ENCODE data around the gene IRX1.

- TF ChIP-seq FOXM1 (IDR thresholded peaks at IDR 0.05; ENCODE audit: low read depth) = no peak
- TF ChIP-seq ELF1 (IDR thresholded peaks at IDR 0.05) = no peak
- TF ChIP-seq EP300 (IDR thresholded peaks at IDR 0.05; ENCODE audit: borderline replicate concordance in 1 of 2, low read depth in 1 of 2, low read length in 1 of 2) = no peak
- TF ChIP-seq, protein P1, sequence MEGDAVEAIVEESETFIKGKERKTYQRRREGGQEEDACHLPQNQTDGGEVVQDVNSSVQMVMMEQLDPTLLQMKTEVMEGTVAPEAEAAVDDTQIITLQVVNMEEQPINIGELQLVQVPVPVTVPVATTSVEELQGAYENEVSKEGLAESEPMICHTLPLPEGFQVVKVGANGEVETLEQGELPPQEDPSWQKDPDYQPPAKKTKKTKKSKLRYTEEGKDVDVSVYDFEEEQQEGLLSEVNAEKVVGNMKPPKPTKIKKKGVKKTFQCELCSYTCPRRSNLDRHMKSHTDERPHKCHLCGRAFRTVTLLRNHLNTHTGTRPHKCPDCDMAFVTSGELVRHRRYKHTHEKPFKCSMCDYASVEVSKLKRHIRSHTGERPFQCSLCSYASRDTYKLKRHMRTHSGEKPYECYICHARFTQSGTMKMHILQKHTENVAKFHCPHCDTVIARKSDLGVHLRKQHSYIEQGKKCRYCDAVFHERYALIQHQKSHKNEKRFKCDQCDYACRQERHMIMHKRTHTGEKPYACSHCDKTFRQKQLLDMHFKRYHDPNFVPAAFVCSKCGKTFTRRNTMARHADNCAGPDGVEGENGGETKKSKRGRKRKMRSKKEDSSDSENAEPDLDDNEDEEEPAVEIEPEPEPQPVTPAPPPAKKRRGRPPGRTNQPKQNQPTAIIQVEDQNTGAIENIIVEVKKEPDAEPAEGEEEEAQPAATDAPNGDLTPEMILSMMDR (IDR thresholded peaks at IDR 0.05) = no peak
- TF ChIP-seq YY1 (IDR thresholded peaks at IDR 0.05; ENCODE audit: low read depth) = no peak
- TF ChIP-seq, protein P2, sequence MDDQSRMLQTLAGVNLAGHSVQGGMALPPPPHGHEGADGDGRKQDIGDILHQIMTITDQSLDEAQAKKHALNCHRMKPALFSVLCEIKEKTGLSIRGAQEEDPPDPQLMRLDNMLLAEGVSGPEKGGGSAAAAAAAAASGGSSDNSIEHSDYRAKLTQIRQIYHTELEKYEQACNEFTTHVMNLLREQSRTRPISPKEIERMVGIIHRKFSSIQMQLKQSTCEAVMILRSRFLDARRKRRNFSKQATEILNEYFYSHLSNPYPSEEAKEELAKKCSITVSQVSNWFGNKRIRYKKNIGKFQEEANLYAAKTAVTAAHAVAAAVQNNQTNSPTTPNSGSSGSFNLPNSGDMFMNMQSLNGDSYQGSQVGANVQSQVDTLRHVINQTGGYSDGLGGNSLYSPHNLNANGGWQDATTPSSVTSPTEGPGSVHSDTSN (IDR thresholded peaks at IDR 0.05) = no peak
- TF ChIP-seq, protein P3, sequence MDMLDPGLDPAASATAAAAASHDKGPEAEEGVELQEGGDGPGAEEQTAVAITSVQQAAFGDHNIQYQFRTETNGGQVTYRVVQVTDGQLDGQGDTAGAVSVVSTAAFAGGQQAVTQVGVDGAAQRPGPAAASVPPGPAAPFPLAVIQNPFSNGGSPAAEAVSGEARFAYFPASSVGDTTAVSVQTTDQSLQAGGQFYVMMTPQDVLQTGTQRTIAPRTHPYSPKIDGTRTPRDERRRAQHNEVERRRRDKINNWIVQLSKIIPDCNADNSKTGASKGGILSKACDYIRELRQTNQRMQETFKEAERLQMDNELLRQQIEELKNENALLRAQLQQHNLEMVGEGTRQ (IDR thresholded peaks at IDR 0.05; ENCODE audit: borderline replicate concordance, low read depth, low read length) = no peak
- no peak for TF ChIP-seq RAD21 (IDR thresholded peaks at IDR 0.05; ENCODE audit: low read length)
- no peak for TF ChIP-seq TEAD4 (IDR thresholded peaks at IDR 0.05; ENCODE audit: borderline replicate concordance, insufficient read depth)
- TF ChIP-seq RXRA (IDR thresholded peaks at IDR 0.05; ENCODE audit: borderline replicate concordance, low read depth) = no peak
- TF ChIP-seq GABPA (IDR thresholded peaks at IDR 0.05; ENCODE audit: low read depth) = no peak
- TF ChIP-seq POLR2AphosphoS5 (IDR thresholded peaks at IDR 0.05; ENCODE audit: low read depth, low read length) = no peak
- TF ChIP-seq, protein P4, sequence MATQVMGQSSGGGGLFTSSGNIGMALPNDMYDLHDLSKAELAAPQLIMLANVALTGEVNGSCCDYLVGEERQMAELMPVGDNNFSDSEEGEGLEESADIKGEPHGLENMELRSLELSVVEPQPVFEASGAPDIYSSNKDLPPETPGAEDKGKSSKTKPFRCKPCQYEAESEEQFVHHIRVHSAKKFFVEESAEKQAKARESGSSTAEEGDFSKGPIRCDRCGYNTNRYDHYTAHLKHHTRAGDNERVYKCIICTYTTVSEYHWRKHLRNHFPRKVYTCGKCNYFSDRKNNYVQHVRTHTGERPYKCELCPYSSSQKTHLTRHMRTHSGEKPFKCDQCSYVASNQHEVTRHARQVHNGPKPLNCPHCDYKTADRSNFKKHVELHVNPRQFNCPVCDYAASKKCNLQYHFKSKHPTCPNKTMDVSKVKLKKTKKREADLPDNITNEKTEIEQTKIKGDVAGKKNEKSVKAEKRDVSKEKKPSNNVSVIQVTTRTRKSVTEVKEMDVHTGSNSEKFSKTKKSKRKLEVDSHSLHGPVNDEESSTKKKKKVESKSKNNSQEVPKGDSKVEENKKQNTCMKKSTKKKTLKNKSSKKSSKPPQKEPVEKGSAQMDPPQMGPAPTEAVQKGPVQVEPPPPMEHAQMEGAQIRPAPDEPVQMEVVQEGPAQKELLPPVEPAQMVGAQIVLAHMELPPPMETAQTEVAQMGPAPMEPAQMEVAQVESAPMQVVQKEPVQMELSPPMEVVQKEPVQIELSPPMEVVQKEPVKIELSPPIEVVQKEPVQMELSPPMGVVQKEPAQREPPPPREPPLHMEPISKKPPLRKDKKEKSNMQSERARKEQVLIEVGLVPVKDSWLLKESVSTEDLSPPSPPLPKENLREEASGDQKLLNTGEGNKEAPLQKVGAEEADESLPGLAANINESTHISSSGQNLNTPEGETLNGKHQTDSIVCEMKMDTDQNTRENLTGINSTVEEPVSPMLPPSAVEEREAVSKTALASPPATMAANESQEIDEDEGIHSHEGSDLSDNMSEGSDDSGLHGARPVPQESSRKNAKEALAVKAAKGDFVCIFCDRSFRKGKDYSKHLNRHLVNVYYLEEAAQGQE (IDR thresholded peaks at IDR 0.05; ENCODE audit: low read depth, low read length) = no peak
- TF ChIP-seq CHD2 (IDR thresholded peaks at IDR 0.05; ENCODE audit: low read length, partially characterized antibody) = no peak
These were observed 1.2 kb downstream of the IRX1 start for GRCh38 chr5:3596857-3597166.
